Activated T-cell treated with anti-CD3 and anti-CD28 coated beads, Interleukin-2, amount 50 U/mL, for 72 hours (primary cell): ENCODE measurements around the gene ANKS1B. TPM values are rescaled to one million over a fixed set of nuclear protein-coding genes. Genes with fewer than 3 reads are reported as not detected.
"Not testable (repeated sequence)": the region's sequence is repeated elsewhere in the genome, so short reads cannot be mapped to it uniquely, and the experiment has no call there.

ENCODE experiments used
- ATAC-seq, 2 donors: fragments of 150-1000 bp; cut with Tn5 transposase; replicated peaks in 1 of 2; 2 replicates each; pipeline ENCODE4 v1.10.0; 2021; ENCODE audit warnings: moderate library complexity in 2 of 2, mild to moderate bottlenecking in 1 of 2
- DNase-seq, 2 donors: peaks; one replicate each; pipeline ENCODE4 v3.0.0; 2021 to 2022; ENCODE audit warnings: mixed read lengths in 1 of 2
- H3K27ac Mint-ChIP-seq: one replicate; pipeline ENCODE4 v1.8.0; 2022; ENCODE audit warnings: mild to moderate bottlenecking, moderate library complexity, mixed read lengths
- H3K27me3 Mint-ChIP-seq: one replicate; pipeline ENCODE4 v1.8.0; 2022; ENCODE audit warnings: low read depth, mixed read lengths
- H3K36me3 Mint-ChIP-seq, 2 donors: one replicate each; pipeline ENCODE4 v1.8.0; 2022; ENCODE audit warnings: mixed read lengths in 2 of 2, mild to moderate bottlenecking in 1 of 2; ENCODE audit not compliant: insufficient read depth in 2 of 2
- H3K4me1 Mint-ChIP-seq: one replicate; pipeline ENCODE4 v1.8.0; 2022; ENCODE audit warnings: low read depth, mixed read lengths
- H3K4me3 Mint-ChIP-seq, 2 donors: one replicate each; pipeline ENCODE4 v1.8.0; 2022; ENCODE audit warnings: mild to moderate bottlenecking in 2 of 2, mixed read lengths in 2 of 2, moderate library complexity in 2 of 2
- H3K9me3 Mint-ChIP-seq, 2 donors: one replicate each; pipeline ENCODE4 v1.8.0; 2022; ENCODE audit warnings: mixed read lengths in 2 of 2
- total RNA-seq, 2 donors: library from RNA; stranded (reverse); gene quantifications; one replicate each; pipeline ENCODE4 v1.2.3, GENCODE V29; 2022

The ANKS1B gene
- total RNA-seq, 2 donors from 2014 or later, result 0.19 to 0.63 TPM

DNA sequence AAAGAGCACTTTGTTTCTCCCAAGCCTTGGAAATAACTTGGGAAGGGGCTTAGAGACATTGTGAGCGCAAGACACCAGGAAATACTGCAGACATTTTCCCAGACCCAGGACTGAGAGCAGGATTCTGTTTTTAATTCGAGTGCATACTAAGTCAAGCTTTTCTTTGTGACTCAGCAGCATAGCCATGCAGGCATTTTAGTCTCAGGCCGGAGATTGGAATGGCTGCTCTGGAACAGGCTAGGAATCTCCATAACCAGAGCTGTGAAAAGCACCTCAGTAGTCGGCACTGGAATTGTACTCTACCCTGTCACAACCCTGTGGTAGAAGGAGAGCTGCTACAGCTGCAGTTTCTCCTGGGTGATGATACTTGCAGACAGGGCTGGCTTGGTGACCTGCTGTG is 366.1 kb downstream of the ANKS1B start:
- no peak overlapping the region for H3K4me3 Mint-ChIP-seq
- no peaks in the 10 kb centered on the region for H3K27me3 Mint-ChIP-seq
- ATAC-seq (no peak), DNase-seq (no peak)
- no peak overlapping the region for H3K27ac Mint-ChIP-seq
- H3K9me3 Mint-ChIP-seq, result peaks cover 4 to 16% of the 10 kb centered on the region in 2 donors
- H3K4me1 Mint-ChIP-seq, result no peaks in the 10 kb centered on the region
- no peaks in the 10 kb centered on the region for H3K36me3 Mint-ChIP-seq

DNA sequence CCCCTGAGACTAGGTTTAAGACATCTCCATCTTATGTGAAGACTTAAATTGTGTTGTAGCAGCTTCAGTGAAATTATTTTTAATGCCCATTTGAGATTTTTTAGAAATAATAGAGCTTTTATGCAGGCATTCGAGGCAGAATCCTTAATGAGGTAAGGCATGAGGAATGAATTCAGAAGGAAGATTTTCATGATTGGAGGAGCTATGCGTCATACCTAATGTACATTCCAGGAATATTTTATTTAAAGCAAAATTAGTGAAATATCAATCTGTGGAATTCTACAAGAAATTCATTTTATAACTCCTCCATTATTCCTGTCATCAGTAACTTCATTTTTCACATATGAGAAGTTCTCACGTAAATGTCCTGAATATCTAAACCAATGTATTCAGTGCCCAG is 373.1 kb downstream of the ANKS1B start:
- Mint-ChIP-seq H3K36me3 (no peaks in the 10 kb centered on the region), H3K4me3 (no peak overlapping the region), H3K9me3 (peaks cover 1 to 5% of the 10 kb centered on the region in 2 donors), H3K27ac (no peak overlapping the region), H3K4me1 (no peaks in the 10 kb centered on the region), H3K27me3 (no peaks in the 10 kb centered on the region)
- ATAC-seq (no peak), DNase-seq (no peak)

DNA sequence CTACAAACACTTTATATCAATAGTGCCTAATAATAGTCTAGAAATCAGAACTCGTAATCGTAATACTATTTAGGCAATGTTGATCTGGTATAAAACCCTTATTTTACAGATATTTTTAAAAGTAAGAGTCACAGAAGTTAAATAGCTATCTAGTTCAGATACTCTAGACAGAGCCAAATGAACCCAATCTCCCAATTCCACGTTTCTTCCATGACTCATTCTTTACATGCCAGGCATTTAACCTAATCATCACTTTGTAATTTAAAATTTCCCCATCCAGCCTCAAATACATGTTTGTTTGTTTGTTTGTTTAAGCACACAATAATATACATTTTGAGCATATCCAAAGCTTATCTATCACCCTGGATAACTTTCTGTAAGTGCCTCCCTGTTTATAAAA is 373.6 kb downstream of the ANKS1B start:
- no peak for DNase-seq
- no peak overlapping the region for H3K4me3 Mint-ChIP-seq

DNA sequence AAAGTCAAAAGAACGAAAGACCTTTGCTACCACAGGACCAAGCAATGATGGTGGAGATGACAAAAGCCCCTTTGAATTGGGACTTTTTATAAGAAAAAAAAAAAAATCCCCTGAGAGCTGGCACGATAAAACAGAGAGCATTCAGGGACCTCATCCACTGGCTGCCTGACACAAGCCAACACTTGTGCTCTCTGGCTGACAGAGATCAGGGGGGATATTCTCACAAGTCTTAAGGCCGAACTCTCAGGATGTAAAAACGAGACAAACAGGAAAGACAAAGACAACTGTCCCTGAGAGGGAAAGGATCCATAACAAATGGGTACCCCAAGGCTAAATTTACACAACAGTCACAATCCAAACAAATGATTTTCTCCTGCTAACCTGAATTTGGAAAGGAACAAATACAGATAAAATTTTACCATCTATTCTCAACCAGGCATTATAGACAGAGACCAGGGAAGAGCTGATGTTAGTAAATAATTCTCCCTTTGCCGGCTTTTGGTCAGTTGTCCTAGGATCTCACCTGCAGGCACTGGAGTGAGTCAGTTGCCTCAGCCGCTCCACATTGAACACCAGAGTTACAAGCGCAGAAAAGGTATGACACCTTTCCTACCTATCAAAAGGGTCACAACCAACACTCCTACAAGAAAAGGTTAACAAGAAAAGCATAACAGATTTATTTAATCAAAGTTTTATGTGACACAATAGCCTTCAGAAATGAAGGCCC is 375.1 kb downstream of the ANKS1B start:
- no peak overlapping the region for H3K4me3 Mint-ChIP-seq
- H3K36me3 Mint-ChIP-seq, result no peaks in the 10 kb centered on the region
- peaks cover 0 to 1% of the 10 kb centered on the region in 2 donors for H3K9me3 Mint-ChIP-seq
- no peaks in the 10 kb centered on the region for H3K4me1 Mint-ChIP-seq
- no peaks in the 10 kb centered on the region for H3K27me3 Mint-ChIP-seq
- H3K27ac Mint-ChIP-seq, result no peak overlapping the region
- ATAC-seq (no peak), DNase-seq (no peak)

More for the DNA sequence above, 373.6 kb downstream of the ANKS1B start:
- ATAC-seq, result no peak
- H3K27ac Mint-ChIP-seq, result no peak overlapping the region
- no peaks in the 10 kb centered on the region for H3K36me3 Mint-ChIP-seq
- H3K27me3 Mint-ChIP-seq, result no peaks in the 10 kb centered on the region
- no peaks in the 10 kb centered on the region for H3K4me1 Mint-ChIP-seq
- H3K9me3 Mint-ChIP-seq, result peaks cover 1 to 5% of the 10 kb centered on the region in 2 donors

DNA sequence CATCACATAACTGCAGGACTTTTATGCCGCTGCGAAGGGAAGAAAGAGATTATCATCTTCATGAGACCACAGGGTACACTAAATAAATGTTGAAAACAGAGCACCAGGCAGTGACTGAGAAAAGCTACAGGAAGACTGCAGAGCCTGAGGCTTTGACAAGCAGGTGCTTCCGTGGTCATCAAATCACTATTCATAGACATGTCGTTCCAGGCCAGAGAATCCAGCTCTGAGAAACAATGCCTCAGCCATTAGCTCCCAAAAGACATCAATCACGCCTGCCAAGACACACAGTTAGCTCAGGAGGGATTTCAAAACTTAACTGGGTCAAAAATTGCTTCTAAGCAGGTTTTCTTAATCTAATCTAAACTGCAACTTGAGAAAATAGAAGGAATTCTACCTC is 384.3 kb downstream of the ANKS1B start:
- DNase-seq (no peak), ATAC-seq (no peak)
- H3K27ac Mint-ChIP-seq, result no peak overlapping the region
- peaks cover 2 to 4% of the 10 kb centered on the region in 2 donors for H3K9me3 Mint-ChIP-seq
- H3K4me3 Mint-ChIP-seq, result no peak overlapping the region
- H3K4me1 Mint-ChIP-seq, result no peaks in the 10 kb centered on the region
- no peaks in the 10 kb centered on the region for H3K27me3 Mint-ChIP-seq
- H3K36me3 Mint-ChIP-seq, result no peaks in the 10 kb centered on the region

DNA sequence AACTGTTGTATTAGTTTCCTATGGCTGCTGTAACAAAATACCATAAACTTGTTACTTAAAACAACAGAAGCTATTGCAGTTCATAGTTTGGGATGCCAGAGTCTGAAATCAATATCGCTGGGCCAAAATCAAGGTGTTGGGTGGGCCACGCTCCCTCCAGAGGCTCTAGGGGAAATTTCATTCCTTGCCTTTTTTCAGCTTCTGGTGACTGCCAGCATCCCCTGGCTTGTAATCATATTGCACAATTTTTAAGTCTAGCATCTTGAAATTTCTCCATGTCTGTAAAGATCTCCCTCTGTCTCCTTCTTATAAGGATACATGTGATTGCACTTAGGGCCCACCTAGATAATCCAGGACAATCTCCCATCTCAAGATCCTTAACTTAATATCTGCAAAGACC is 386.0 kb downstream of the ANKS1B start:
- ATAC-seq, result no peak
- H3K27me3 Mint-ChIP-seq, result no peaks in the 10 kb centered on the region
- peaks cover 2 to 4% of the 10 kb centered on the region in 2 donors for H3K9me3 Mint-ChIP-seq
- no peak overlapping the region for H3K27ac Mint-ChIP-seq
- no peaks in the 10 kb centered on the region for H3K36me3 Mint-ChIP-seq
- DNase-seq, result no peak
- no peaks in the 10 kb centered on the region for H3K4me1 Mint-ChIP-seq
- H3K4me3 Mint-ChIP-seq, result no peak overlapping the region

DNA sequence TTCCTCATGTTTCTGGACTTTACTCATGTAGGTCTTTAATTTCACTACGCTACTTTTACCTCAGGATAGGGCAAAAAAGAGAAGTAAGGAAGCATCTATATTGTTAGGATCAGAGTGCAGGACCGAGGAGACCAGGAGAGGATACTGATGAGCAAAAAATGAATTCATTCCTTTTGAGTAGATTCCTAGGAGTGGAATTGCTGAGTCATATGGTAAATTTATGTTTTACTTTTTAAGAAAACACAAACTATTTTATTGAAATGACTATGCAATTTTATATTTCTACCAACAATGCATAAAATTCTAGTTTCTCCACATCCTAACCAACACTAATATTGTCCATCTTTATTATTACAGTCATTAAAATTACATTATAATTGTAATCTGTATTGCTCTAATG is 388.0 kb downstream of the ANKS1B start:
- peaks cover 2 to 6% of the 10 kb centered on the region in 2 donors for H3K9me3 Mint-ChIP-seq
- ATAC-seq, result no peak
- no peak overlapping the region for H3K4me3 Mint-ChIP-seq
- DNase-seq, result no peak
- no peaks in the 10 kb centered on the region for H3K36me3 Mint-ChIP-seq
- H3K4me1 Mint-ChIP-seq, result no peaks in the 10 kb centered on the region
- H3K27me3 Mint-ChIP-seq, result no peaks in the 10 kb centered on the region
- H3K27ac Mint-ChIP-seq, result no peak overlapping the region

DNA sequence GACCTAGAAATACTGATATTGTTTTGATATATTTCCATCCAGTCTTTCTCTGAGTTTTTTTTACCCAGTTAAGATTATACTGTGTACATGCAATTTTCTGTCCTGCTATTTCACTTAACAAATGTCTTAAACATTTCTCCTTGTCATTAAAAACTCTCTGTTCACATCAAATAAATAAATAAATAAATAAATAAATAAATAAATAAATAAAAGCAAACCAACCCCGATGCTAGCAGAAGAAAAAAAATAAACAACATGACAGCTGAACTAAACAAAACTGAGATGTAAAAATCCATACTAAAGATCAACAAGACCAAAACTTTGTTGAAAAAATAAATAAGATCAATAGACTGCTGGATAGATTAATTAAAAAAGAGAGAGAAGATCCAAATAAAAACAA is 407.6 kb downstream of the ANKS1B start:
- not testable (repeated sequence) for DNase-seq, H3K27me3 Mint-ChIP-seq, H3K9me3 Mint-ChIP-seq, H3K36me3 Mint-ChIP-seq, H3K4me3 Mint-ChIP-seq, H3K27ac Mint-ChIP-seq, H3K4me1 Mint-ChIP-seq, ATAC-seq

DNA sequence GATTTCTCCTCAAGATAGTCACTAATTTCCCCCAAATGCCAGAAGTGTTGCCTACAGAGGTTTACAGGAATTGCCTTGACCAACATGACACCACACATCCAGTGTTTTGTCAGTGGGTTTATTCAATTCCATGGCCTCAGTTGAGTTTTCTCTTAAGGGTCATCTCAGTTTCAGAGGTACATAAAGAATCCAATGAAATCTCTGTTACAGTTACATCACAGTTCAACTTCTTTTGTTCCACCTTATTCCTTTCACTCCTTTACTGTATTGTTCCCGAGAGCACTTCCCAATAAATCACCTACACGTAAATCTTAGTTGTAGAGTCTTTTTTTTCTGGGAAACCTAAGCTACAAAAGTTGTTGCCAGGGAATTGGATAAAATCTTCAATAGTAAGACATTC is 410.8 kb downstream of the ANKS1B start:
- no peak overlapping the region for H3K27ac Mint-ChIP-seq

DNA sequence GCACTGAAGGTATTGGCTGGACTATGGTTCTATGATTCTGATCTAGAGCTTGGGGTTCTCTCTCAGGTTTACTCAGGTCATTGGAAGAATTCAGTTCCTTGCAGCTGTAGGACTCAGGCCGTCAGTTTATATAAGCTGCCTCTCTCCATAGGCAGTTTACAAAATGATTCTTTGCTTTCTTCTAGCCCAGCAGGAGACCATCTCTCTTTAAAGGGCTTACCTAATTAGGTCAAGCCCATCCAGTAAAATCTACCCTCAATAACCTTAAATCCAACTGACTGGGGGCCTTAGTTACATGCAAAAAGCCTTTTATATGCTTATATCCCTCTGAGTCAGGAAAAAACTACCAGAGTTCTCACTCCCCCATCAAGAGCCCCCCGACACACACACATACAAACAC is 417.7 kb downstream of the ANKS1B start:
- Mint-ChIP-seq H3K4me3 (no peak overlapping the region), H3K27me3 (no peaks in the 10 kb centered on the region), H3K4me1 (no peaks in the 10 kb centered on the region), H3K27ac (no peak overlapping the region), H3K36me3 (no peaks in the 10 kb centered on the region), H3K9me3 (peaks cover 11 to 12% of the 10 kb centered on the region in 2 donors)
- no peak for ATAC-seq
- DNase-seq, result no peak

More for the DNA sequence above, 410.8 kb downstream of the ANKS1B start:
- H3K4me3 Mint-ChIP-seq, result no peak overlapping the region
- H3K4me1 Mint-ChIP-seq, result no peaks in the 10 kb centered on the region
- DNase-seq (no peak), ATAC-seq (no peak)
- peaks cover 3 to 9% of the 10 kb centered on the region in 2 donors for H3K9me3 Mint-ChIP-seq
- no peaks in the 10 kb centered on the region for H3K27me3 Mint-ChIP-seq
- H3K36me3 Mint-ChIP-seq, result no peaks in the 10 kb centered on the region

DNA sequence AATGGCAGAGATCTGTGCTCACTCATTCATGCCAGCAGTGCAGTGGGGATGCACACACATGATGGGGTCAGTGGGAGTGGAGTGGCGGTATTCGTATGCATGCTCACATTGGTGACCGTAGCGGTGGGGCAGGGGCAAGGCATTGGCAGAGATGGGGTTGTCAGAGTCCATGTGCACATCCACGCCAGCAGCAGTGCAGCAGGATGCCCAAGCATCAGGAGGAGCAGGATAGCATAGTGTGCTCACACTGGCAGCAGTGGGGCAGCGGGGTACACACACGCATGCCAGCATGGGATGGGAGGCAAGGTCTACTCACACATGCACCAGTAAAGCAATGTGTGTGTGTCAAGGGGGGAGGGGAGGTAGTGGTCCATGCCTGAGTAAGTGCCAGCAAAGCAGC is 426.6 kb downstream of the ANKS1B start:
- H3K36me3 Mint-ChIP-seq, result no peaks in the 10 kb centered on the region
- H3K4me1 Mint-ChIP-seq, result no peaks in the 10 kb centered on the region
- H3K9me3 Mint-ChIP-seq, result peaks cover 8 to 15% of the 10 kb centered on the region in 2 donors
- H3K4me3 Mint-ChIP-seq, result no peak overlapping the region
- DNase-seq (no peak), ATAC-seq (no peak)
- H3K27me3 Mint-ChIP-seq, result no peaks in the 10 kb centered on the region
- H3K27ac Mint-ChIP-seq, result no peak overlapping the region

DNA sequence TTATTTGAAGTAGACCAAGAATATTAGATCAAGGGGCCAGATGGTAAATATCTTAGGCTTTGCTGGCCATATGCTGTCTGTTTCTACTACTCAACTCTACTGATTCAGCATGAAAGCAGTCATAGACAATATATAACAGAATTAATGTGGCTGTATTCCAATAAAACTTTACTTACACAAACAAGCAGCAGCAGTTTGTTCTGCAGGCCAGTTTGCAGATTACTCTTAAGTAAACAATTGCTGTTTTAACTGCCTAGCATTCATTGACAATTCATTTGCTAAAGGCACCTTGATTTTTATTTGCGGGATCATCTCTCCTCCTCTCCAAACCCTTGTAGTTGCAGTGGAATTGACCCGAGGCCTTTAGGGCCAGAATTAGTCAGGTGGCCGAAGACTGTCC is 431.3 kb downstream of the ANKS1B start:
- H3K36me3 Mint-ChIP-seq, result no peaks in the 10 kb centered on the region
- DNase-seq (no peak), ATAC-seq (no peak)
- H3K27me3 Mint-ChIP-seq, result no peaks in the 10 kb centered on the region
- H3K4me1 Mint-ChIP-seq, result no peaks in the 10 kb centered on the region
- H3K4me3 Mint-ChIP-seq, result no peak overlapping the region
- H3K27ac Mint-ChIP-seq, result no peak overlapping the region
- H3K9me3 Mint-ChIP-seq, result peaks cover 15% of the 10 kb centered on the region in 2 donors

DNA sequence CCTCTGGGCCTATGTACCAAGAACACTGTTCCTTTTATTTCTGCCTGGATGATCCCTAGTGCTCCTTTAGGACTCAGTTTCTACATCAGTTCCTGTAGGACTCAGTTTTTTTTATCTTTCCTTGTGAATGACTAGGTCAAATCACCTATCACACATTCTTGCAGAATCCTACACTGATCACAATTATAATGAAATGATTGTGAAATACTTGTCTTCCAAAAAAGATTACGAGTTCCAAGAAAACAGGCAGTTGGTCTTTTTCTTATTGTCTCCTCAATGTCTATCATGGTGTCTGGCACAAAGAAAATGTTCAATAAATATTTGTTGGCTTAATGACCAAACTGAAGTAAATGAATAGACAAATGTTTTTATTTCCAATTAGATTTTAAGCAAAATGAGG is 432.7 kb downstream of the ANKS1B start:
- ATAC-seq (no peak), DNase-seq (no peak)
- H3K36me3 Mint-ChIP-seq, result no peaks in the 10 kb centered on the region
- no peak overlapping the region for H3K27ac Mint-ChIP-seq
- peaks cover 10 to 15% of the 10 kb centered on the region in 2 donors for H3K9me3 Mint-ChIP-seq
- H3K27me3 Mint-ChIP-seq, result no peaks in the 10 kb centered on the region
- no peak overlapping the region for H3K4me3 Mint-ChIP-seq
- no peaks in the 10 kb centered on the region for H3K4me1 Mint-ChIP-seq

DNA sequence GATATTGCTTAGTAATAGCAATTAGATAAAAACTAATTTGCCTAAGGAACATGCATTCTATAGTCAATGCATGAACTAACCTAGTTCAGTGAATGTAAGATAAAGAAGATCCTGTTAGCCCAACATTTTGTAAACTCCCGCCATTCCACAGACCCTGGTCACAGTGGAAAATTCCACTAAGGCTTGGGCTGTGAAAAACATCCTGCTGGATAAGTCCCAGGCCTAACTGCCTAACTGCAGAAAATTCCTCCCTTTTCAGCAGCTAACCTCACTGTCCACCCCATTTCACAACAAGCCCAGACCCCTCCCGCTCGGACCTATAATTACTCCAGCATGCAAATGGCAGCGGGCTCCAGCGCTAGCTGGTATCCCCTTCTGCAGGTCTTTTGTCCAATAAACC is 435.1 kb downstream of the ANKS1B start:
- H3K27ac Mint-ChIP-seq, result no peak overlapping the region
- H3K36me3 Mint-ChIP-seq, result no peaks in the 10 kb centered on the region
- H3K4me3 Mint-ChIP-seq, result no peak overlapping the region
- H3K4me1 Mint-ChIP-seq, result no peaks in the 10 kb centered on the region
- no peaks in the 10 kb centered on the region for H3K27me3 Mint-ChIP-seq
- ATAC-seq, result no peak
- H3K9me3 Mint-ChIP-seq, result peaks cover 8 to 17% of the 10 kb centered on the region in 2 donors
- no peak for DNase-seq
